ENCODE results near the gene ITGAL. TPM values are rescaled to one million over a fixed set of nuclear protein-coding genes. Genes with fewer than 3 reads are reported as not detected.

ITGAL gene
- total RNA-seq, 2 donors from 2014 or later: 322 to 338 TPM

- ATAC-seq (no peak), DNase-seq (no peak)
- H3K36me3 Mint-ChIP-seq (ENCODE audit: low read depth): no peaks in the 10 kb centered on the region
- peak overlapping the region; percentile 93 for H3K4me3 Mint-ChIP-seq
- peaks cover 41% of the 10 kb centered on the region for H3K4me1 Mint-ChIP-seq
- no peaks in the 10 kb centered on the region for H3K9me3 ChIP-seq (ENCODE audit: control insufficient read depth, low read length, poor library complexity, severe bottlenecking)
- H3K27me3 Mint-ChIP-seq: no peaks in the 10 kb centered on the region
- H3K27ac Mint-ChIP-seq: peak overlapping the region; percentile 96
Measured at GRCh38 chr16:30569746-30570635, 97.4 kb downstream of the ITGAL start.

- no peak for ATAC-seq
- no peaks in the 10 kb centered on the region for H3K27me3 Mint-ChIP-seq
- H3K4me3 Mint-ChIP-seq: peak overlapping the region; percentile 93
- H3K4me1 Mint-ChIP-seq: peaks cover 41% of the 10 kb centered on the region
- no peak for DNase-seq
- H3K9me3 ChIP-seq (ENCODE audit: control insufficient read depth, low read length, poor library complexity, severe bottlenecking): no peaks in the 10 kb centered on the region
- no peaks in the 10 kb centered on the region for H3K36me3 Mint-ChIP-seq (ENCODE audit: low read depth)
- peak overlapping the region; percentile 94 for H3K27ac Mint-ChIP-seq
Measured at GRCh38 chr16:30570636-30571444, 98.3 kb downstream of the ITGAL start.

DNA sequence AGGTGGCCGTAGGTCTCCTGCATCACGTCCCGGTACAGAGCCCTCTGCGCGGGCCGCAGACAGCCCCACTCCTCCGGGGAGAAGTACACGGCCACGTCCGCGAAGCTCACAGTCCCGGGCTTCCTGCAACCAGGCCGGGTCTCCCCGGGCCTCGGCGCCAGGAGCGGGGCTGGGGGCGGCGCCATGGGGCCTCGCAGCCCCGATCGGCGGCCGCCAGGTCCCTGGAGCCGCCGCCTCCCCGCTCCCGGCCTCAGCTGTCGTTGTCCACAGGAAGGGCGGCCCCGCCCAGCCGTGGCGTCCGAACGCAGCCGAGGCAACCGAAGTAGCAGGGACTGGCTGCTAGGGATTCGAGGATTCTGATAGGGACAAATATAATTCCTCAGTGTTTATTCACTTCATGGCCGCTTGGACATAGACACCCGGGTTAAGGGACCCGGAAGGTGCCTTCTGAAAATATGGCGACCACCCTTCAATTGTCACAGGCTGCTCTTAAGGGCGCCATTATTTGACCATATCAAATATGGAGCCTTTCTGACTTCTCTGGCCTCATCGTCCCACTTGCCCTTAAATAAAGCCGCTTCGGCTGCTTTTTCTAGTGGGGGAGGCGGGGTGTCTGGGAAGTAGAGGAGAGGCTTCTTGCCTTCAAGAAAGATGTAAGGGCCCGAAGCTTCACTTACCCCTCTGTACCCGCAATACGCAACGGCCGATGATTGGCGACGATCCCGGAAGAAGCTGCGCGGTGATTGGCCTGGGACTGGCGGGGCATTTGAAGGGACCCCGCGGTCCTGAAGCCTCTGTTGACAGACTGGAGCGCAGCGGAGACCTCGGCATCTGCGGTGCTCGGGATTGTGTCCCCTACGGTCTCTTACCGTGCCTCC is 99.1 kb downstream of the ITGAL start, which contains the start of gene ZNF688:
Gene ZNF688 (minus strand): TSS at position 270 of the 878 bp plus-strand sequence. CDS start 85 bp downstream, at position 185.
- Mint-ChIP-seq H3K36me3 (ENCODE audit: low read depth) (no peaks in the 10 kb centered on the region), H3K27me3 (no peaks in the 10 kb centered on the region), H3K4me3 (peak within 1 kb of the TSS; percentile 93), H3K27ac (peak within 1 kb of the TSS; percentile 94), H3K4me1 (peaks cover 36% of the 10 kb centered on the region)
- ATAC-seq (peak; percentile 80), DNase-seq (peak; percentile 83 to 91 (median 86))
- H3K9me3 ChIP-seq (ENCODE audit: control insufficient read depth, low read length, poor library complexity, severe bottlenecking): no peaks in the 10 kb centered on the region

Other genes with a start within 250 kb of the ITGAL start
- 10 to 100 TPM; 17.4 to 30.3 TPM for gene NPIPB13, start 224.3 kb upstream of the ITGAL start, total RNA-seq
- gene CD2BP2, start 117.4 kb upstream of the ITGAL start, total RNA-seq: 10 to 100 TPM; 35.5 to 44.8 TPM
- gene TBC1D10B, start 102.2 kb upstream of the ITGAL start, total RNA-seq: 10 to 100 TPM; 27.4 to 28.8 TPM
- 1 to 10 TPM in 1 of 2 donors, not detected in 1; 1.8 TPM for gene MYL11, start 97.9 kb upstream of the ITGAL start, total RNA-seq
- gene SEPTIN1, start 90.2 kb upstream of the ITGAL start, total RNA-seq: 100 to 1,000 TPM; 192 to 220 TPM
- 1 to 10 TPM; 6.2 to 6.7 TPM for gene ZNF48, start 77.3 kb upstream of the ITGAL start, total RNA-seq
- 1 to 10 TPM; 1.4 to 1.5 TPM for gene ZNF771, start 65.1 kb upstream of the ITGAL start, total RNA-seq
- 10 to 100 TPM; 17.4 to 19.2 TPM for gene DCTPP1, start 42.7 kb upstream of the ITGAL start, total RNA-seq
- 10 to 100 TPM; 18.3 to 21.4 TPM for gene SEPHS2, start 26.9 kb upstream of the ITGAL start, total RNA-seq
- gene ZNF768, start 53.8 kb downstream of the ITGAL start, total RNA-seq: 1 to 10 TPM; 5.1 to 5.3 TPM
- gene ZNF747, start 62.1 kb downstream of the ITGAL start, total RNA-seq: 1 to 10 TPM; 7.6 TPM
- gene ZNF764, start 85.6 kb downstream of the ITGAL start, total RNA-seq: 10 to 100 TPM; 19.5 to 21.4 TPM
- 10 to 100 TPM; 11.4 to 14.0 TPM for gene ZNF688, start 99.0 kb downstream of the ITGAL start, total RNA-seq
- gene ZNF785, start 113.0 kb downstream of the ITGAL start, total RNA-seq: 10 to 100 TPM in 1 of 2 donors, 1 to 10 TPM in 1; 8.5 to 11.7 TPM
- gene ZNF689, start 137.6 kb downstream of the ITGAL start, total RNA-seq: 10 to 100 TPM in 1 of 2 donors, 1 to 10 TPM in 1; 8.3 to 14.4 TPM
- 10 to 100 TPM; 74.1 to 89.1 TPM for gene PRR14, start 178.2 kb downstream of the ITGAL start, total RNA-seq
- 100 to 1,000 TPM; 217 to 246 TPM for gene FBRS, start 185.7 kb downstream of the ITGAL start, total RNA-seq
- 10 to 100 TPM; 86.9 to 90.5 TPM for gene SRCAP, start 226.4 kb downstream of the ITGAL start, total RNA-seq